Measurements from ENCODE around the gene SPTLC1. TPM values are rescaled to one million over a fixed set of nuclear protein-coding genes. Genes with fewer than 3 reads are reported as not detected.
A peak's percentile ranks its signal among the peaks of the same experiment; 100 is the strongest.
"Not testable (repeated sequence)": the region's sequence is repeated elsewhere in the genome, so short reads cannot be mapped to it uniquely, and the experiment has no call there.

The SPTLC1 gene
- polyA plus RNA-seq, 3 donors = 85.3 to 98.0 (median 92.2) TPM

GRCh38 chr9:92120138-92120537, 4.9 kb upstream of the SPTLC1 start:
- DNase-seq (ENCODE audit: extremely low read depth in 1 of 11, low read depth in 9 of 11, low spot score in 4 of 11) = no peak

DNA sequence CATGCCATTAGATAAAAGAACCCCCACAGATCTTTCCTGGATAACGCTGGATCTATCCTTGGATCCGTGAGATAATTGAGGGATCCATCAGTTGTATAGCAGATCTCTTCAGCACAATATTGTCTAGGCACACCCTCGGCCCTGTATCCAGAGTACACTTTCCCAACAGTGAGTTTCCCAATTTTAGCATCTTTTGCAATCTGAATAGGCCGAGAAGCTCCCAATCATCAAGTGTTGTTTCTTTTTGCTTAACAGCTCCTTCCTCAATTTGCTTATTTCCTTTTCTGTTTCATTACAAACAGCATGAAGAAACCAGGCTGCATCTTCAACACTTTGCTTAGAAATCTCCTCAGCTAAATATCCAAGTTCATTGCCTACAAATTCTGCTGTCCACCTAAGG, 4.4 kb upstream of the SPTLC1 start:
- no peak for DNase-seq (ENCODE audit: extremely low read depth in 1 of 11, low read depth in 9 of 11, low spot score in 4 of 11)

DNA sequence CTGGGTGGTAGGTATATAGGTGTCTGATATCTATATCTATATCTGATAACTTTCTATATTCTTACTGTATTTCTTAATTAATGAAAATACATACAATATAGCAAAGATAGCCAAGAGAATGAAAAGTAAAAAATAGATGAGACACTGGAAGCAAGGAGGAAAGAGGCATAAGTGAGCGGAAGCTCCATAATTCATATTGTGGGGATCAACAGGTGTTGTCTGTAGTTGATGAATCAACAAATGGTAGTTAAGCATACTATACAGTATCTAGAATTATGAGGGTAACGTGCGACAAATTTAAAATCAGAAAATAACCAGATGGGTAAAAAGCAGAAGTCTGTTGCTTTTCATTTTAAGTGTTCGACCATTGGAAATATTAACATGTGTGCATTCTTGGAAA, 7.1 kb downstream of the SPTLC1 start:
- DNase-seq (ENCODE audit: extremely low read depth in 1 of 11, low read depth in 9 of 11, low spot score in 4 of 11) = no peak

DNA sequence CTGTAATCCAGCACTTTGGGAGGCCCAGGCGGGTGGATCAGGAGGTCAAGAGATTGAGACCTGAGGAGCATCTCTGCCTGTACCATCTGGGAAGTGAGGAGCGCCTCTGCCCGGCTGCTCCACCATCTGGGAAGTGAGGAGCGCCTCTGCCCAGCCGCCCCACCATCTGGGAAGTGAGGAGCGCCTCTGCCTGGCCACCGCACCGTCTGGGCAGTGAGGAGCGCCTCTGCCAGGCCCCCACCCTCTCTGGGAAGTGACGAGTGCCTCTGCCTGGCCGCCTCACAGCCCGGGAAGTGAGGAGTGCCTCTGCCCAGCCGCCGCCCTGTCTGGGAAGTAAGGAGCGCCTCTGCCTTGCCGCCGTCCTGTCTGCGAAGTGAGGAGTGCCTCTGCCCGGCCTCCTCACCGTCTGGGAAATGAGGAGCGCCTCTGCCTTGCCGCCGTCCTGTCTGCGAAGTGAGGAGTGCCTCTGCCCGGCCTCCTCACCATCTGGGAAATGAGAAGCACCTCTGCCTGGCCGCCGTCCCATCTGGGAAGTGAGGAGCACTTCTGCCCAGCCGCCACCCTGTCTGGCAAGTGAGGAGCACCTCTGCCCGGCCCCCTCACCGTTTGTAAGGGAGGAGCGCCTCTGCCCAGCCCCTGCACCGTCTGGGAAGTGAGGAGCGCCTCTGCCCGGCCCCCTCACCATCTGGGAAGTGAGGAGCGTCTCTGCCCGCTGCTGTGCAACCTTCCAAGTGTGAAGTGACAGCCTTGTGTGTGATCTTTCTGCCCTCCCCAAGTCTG, 9.6 kb downstream of the SPTLC1 start:
- DNase-seq (ENCODE audit: extremely low read depth in 1 of 11, low read depth in 9 of 11, low spot score in 4 of 11) = not testable (repeated sequence)

- DNase-seq (ENCODE audit: extremely low read depth in 1 of 11, low read depth in 9 of 11, low spot score in 4 of 11) = not testable (repeated sequence)
These were observed 11.6 kb downstream of the SPTLC1 start for GRCh38 chr9:92103601-92104000.

- no peak for DNase-seq (ENCODE audit: extremely low read depth in 1 of 11, low read depth in 9 of 11, low spot score in 4 of 11)
These were observed 14.8 kb downstream of the SPTLC1 start for GRCh38 chr9:92100237-92100911.

- DNase-seq (ENCODE audit: extremely low read depth in 1 of 11, low read depth in 9 of 11, low spot score in 4 of 11) = no peak
These were observed 16.6 kb downstream of the SPTLC1 start for GRCh38 chr9:92098638-92099037.

DNA sequence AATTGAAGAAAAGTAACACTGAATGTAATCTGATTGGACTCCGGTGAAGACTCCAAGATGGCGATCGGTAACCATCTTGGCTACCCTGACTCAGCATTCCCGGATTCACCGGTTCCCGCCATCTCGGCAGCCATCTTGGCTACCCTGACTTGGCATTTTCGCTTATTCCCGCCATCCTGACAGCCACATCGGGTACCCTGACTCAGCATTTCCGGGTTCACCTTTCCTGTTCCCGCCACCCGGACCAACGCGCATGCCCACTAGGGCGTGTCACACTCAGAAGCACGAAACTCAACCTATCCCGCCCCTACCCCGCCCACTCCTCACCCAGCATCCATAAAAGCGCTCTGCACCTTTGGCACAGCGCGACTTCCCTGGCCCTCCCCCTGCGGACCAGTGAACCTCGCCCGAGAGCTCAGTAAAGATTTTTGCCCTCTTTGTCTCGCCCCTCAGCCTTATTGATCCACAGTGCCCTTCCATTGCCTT, 17.2 kb downstream of the SPTLC1 start:
- DNase-seq (ENCODE audit: extremely low read depth in 1 of 11, low read depth in 9 of 11, low spot score in 4 of 11) = peak; percentile 60 to 90 (median 74)

DNA sequence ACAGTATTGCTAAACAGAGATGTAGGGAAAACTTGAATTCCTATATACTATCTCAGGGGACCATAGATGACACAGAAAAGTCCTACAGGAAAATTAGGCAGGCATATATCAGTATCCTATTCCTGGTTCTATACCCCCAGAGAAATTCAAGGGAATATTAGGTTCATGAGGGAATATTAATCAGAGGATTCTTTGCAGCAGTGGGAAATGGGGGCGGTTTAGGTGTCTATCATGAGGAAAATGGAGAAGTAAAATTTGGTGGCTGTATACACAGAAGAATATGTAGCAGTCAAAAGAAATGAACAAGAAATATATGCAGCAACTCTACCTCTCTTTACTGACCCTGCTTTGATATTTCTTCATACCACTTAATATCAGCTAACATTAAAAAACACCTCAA, 20.0 kb downstream of the SPTLC1 start:
- no peak for DNase-seq (ENCODE audit: extremely low read depth in 1 of 11, low read depth in 9 of 11, low spot score in 4 of 11)

DNA sequence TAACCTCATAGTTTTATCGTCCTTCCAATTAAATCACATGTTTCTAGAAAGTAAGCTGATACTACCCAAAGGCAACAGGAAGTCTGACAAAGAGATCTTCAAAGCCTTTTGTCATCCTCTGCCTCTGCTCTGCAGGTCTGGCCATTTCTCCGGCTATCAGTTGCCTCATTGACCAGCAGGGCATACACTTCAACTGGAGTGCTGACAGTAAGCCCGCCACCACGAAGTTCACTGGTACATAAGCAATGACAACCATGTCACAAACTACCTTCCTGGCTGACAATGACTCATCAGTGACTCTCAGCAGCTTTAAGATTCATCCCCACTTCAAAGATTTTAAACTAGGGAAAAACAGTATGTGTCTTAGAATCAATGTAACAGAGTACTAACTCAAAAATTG, 20.6 kb downstream of the SPTLC1 start:
- DNase-seq (ENCODE audit: extremely low read depth in 1 of 11, low read depth in 9 of 11, low spot score in 4 of 11) = no peak

GRCh38 chr9:92077888-92078287, 37.3 kb downstream of the SPTLC1 start:
- DNase-seq (ENCODE audit: extremely low read depth in 1 of 11, low read depth in 9 of 11, low spot score in 4 of 11) = peak in 2 of 11 donors; percentile 6 to 9

DNA sequence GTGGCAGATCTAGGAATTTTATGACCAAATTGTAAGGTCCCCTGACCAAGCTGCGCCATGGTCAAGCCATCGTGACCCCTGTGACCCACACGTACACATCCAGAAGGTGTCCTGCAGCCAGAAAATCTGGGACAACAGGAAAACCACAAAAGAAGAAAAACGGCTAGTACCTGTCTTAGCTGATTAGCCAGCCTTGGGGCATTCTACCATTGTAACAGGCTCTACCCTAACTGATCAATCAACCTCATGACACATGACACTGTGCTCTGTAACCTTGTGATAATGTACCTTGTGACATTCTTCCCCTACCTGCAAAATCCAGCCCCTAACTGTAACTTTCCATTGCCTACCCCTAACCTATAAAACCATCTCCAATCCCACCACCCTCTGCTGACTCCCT, 43.6 kb downstream of the SPTLC1 start:
- DNase-seq (ENCODE audit: extremely low read depth in 1 of 11, low read depth in 9 of 11, low spot score in 4 of 11) = no peak

DNA sequence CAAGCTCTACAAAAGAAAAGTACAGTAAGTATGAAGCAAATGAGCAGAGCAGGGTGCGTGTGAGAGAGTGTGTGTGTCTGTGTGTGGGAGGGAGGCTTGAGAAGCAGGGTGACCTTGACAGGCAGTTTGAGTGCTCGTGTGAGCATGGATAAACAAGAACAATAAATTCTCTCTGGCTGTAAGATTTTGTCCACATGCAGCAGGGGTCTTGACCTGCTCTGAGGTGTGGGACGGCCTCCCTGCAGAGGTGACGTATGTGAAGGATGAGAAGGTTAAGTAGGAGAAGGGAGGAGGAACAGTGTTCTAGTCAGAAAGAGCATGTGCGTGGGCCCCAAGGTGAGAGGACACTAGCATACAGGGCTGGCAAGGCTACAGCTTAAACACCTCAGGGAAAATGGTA, 49.0 kb downstream of the SPTLC1 start:
- DNase-seq (ENCODE audit: extremely low read depth in 1 of 11, low read depth in 9 of 11, low spot score in 4 of 11) = peak in 9 of 11 donors; percentile 20 to 63 (median 28)

- no peak for DNase-seq (ENCODE audit: extremely low read depth in 1 of 11, low read depth in 9 of 11, low spot score in 4 of 11)
These were observed 50.5 kb downstream of the SPTLC1 start for GRCh38 chr9:92064711-92065110.

- no peak for DNase-seq (ENCODE audit: extremely low read depth in 1 of 11, low read depth in 9 of 11, low spot score in 4 of 11)
These were observed 54.0 kb downstream of the SPTLC1 start for GRCh38 chr9:92061184-92061583.

DNA sequence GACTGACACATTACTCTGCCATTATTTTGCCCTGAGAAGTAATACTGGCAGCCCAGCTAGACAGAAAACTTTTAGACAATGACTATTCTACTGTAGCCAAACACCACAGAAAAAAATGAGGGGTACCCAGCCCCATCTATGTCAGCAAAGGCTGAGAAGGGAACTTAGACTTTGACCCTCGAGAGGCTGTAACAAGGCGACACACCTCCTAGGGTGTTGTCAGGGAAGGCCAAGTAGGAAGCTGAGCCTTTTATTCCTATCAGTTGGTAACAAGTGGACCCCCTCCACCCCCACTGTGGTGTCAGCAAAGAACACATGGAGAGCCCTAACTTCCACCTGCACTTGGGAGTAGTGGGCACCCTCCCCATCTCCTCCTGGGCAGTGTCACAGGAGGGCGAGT, 55.6 kb downstream of the SPTLC1 start:
- no peak for DNase-seq (ENCODE audit: extremely low read depth in 1 of 11, low read depth in 9 of 11, low spot score in 4 of 11)

DNA sequence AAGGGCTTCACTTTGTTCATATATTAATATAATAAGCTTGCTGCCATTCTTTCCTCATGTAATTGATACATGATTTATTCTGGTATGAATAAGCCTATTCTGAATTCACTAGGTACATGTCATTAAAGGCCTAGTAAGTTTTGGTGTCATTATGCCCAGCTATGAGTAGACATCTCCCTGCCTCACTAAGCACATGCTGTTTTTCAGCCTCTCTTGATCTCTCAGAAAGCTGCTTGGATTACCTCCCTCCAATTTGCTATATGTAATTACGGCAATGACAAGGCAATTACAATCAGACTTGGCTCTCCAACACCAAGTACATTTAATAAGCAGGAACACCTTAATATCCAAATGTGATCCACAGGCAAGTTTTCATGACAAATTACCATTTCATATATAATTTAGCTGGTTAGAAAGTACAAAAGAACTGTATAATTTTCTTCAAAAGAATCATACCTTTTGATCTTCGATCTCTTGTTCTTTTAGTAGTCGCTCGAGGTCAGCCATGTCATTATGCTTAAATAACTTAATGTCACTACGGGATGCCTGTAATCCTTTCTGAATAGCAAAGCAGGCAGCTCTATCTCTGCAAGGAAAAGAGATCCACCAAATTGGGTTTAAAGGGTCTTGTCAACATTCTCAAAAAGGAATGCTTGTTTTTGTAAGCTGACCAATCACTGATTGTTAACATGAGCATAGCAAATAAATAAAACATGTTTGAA, 56.3 kb downstream of the SPTLC1 start:
- no peak for DNase-seq (ENCODE audit: extremely low read depth in 1 of 11, low read depth in 9 of 11, low spot score in 4 of 11)

- DNase-seq (ENCODE audit: extremely low read depth in 1 of 11, low read depth in 9 of 11, low spot score in 4 of 11) = no peak
These were observed 57.2 kb downstream of the SPTLC1 start for GRCh38 chr9:92058026-92058425.

GRCh38 chr9:92057226-92057625, 58.0 kb downstream of the SPTLC1 start:
- DNase-seq (ENCODE audit: extremely low read depth in 1 of 11, low read depth in 9 of 11, low spot score in 4 of 11) = no peak

GRCh38 chr9:92055624-92056023, 59.6 kb downstream of the SPTLC1 start:
- DNase-seq (ENCODE audit: extremely low read depth in 1 of 11, low read depth in 9 of 11, low spot score in 4 of 11) = no peak

Data from renal cortex interstitium (tissue), 11 donors.